ENCODE results near the gene TEX261.

Gene TEX261

DNA sequence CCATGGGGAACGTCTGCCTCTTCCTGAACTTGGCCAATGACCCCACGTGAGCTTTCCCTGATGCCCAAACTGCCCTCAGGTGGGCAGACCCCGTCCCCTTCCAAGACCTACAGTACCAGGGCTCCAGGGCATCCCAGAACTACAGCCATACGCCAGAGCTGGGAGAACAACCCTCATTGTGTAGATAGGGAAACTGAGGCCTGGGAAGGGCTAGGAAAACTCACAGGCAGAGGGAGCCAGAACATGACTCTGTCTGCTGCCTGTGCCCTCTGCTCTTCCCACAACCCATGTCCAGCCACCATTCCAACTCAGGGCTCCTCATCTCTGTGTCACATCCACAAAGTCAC is 33.1 kb downstream of the TEX261 start:
- Mint-ChIP-seq H3K27ac (no peak overlapping the region), H3K27me3 (peaks cover 45% of the 10 kb centered on the region)

DNA sequence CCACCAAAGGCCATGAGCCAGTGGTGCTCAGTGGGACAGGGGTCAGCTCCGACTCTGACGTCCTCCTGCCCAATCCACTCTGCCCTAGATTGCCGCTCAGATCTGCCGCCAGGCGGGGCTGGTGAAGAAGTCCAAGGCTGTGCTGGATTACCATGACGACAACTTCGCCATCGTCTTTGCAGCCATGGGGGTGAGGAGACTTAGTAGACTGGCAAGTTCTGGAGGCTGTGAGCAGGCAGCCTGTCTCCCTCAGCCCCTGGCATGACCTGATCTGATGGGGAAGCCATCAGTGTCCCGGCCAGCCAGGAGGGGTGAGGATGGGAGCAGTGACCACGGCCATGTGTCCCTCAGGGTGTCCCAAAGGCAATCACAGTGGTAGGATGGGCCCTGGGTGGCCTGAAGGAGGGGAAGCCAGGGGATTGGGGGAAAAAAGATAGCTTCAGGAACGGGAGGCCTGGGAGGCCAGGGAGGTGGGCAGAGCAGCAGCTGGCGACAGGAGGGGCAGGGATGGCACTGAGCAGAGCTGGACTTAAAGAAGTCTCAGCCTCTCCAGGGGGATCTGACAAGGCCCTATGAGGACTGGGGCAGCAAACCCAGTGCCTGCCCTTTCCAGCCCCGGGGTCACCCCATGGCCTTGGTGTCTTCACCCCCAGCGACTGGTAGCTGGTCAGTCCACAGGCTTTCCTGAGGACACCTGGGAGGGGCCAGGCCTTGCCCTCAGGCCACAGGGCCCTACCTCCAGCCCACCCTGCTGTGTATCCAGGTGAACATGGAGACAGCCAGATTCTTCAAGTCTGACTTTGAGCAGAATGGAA is 33.6 kb downstream of the TEX261 start:
- Mint-ChIP-seq H3K4me3 (no peak overlapping the region), H3K27me3 (peaks cover 48% of the 10 kb centered on the region), H3K27ac (no peak overlapping the region), H3K9me3 (no peaks in the 10 kb centered on the region), H3K4me1 (ENCODE audit: low read depth) (peaks cover 10% of the 10 kb centered on the region), H3K36me3 (ENCODE audit: low read depth) (no peaks in the 10 kb centered on the region)
- peak; percentile 25 for DNase-seq

More for the DNA sequence above, 33.1 kb downstream of the TEX261 start:
- H3K4me3 Mint-ChIP-seq, result no peak overlapping the region
- no peak for DNase-seq
- no peaks in the 10 kb centered on the region for H3K36me3 Mint-ChIP-seq (ENCODE audit: low read depth)
- H3K4me1 Mint-ChIP-seq (ENCODE audit: low read depth), result peaks cover 10% of the 10 kb centered on the region
- H3K9me3 Mint-ChIP-seq, result no peaks in the 10 kb centered on the region

DNA sequence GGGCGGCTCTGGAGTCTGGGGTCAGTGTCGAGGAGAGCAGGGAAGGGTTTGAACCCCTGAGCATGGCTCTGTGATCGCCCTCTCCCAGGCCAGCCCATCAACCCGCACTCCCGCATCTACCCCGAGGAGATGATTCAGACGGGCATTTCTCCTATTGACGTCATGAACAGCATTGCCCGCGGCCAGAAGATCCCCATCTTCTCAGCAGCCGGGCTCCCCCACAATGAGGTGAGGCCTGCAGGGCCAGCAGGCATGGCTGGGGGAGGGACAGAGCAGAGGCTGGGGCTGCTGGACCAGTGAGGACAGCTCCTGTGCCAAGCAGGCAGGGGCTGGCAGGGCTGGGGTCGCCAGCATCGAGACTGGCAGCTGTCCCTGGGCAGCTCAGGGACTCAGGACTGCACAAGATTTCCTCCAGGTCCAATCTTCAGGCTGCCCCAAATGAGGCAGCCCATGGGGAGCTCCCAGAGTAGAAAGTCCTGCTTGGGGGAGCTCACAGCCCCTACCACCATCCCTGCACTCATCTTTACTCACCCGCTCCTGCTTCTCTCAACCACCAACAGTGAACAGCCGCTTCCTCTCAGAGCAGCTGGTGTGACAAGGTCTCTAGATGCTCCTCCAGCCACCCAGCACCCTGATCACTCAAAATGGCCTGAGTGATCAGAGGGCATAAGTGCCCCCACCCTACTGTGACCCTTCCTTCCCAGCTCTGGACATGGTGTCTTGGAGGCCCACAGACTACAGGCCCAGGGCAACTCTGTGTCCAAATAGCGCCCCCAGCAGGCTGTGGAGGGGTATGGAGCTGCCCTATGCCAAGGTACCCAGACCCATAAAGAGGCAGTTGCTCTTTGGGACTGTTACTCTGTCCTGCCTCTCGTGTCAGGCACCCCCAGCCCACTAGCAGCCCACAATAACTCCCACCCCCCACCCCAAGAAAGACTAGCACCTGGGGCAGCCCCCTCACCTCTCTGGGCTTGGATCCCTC is 34.5 kb downstream of the TEX261 start:
- Mint-ChIP-seq H3K4me1 (ENCODE audit: low read depth) (peaks cover 9% of the 10 kb centered on the region), H3K9me3 (no peaks in the 10 kb centered on the region), H3K4me3 (no peak overlapping the region), H3K27me3 (peaks cover 54% of the 10 kb centered on the region), H3K36me3 (ENCODE audit: low read depth) (no peaks in the 10 kb centered on the region), H3K27ac (no peak overlapping the region)
- DNase-seq, result peak; percentile 27

DNA sequence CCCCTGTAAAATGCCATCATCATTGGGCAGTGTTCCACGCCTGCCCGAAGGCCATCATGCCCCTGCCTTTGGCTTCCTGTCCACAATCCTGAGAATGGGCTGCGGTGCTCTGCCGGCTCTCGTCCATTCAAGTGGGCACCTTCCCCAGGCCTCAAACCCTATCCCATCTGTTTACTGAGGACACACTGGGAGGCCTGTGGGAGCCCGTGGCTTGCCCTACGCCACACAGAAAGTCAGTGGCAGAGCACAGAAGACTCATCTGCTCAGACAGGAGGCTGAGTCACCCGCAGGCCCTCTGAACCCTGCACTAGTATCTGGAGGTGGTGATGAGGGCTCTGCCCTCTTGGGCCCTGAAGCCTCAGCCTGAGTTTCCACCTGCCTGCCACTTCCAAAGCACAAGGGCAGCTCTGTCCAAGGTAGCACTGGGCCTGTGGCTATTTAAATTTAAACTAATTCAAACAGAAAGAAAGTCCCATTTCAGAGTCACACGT is 35.4 kb downstream of the TEX261 start:
- DNase-seq, result peak; percentile 22
- Mint-ChIP-seq H3K4me3 (no peak overlapping the region), H3K4me1 (ENCODE audit: low read depth) (peaks cover 2% of the 10 kb centered on the region), H3K9me3 (no peaks in the 10 kb centered on the region), H3K27me3 (peaks cover 56% of the 10 kb centered on the region), H3K27ac (no peak overlapping the region), H3K36me3 (ENCODE audit: low read depth) (no peaks in the 10 kb centered on the region)

DNA sequence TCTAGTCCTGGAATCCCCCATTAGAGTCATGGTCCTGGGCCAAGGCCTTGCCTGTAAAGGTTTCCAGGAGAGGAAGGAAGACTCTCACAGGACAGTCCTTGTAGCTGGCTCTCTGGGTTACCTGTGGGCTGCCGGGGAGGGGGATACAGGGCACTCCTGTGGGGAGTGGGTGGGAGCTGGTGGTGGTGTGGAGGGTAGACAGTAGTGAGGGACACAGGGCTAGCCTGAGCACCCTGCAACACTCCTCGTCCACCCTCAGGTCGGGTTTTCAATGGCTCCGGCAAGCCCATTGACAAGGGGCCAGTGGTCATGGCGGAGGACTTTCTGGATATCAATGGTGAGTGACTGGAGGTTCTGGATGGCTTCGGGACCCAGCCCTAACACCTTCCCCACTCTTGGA is 35.9 kb downstream of the TEX261 start:
- Mint-ChIP-seq H3K9me3 (no peaks in the 10 kb centered on the region), H3K27me3 (peaks cover 51% of the 10 kb centered on the region), H3K4me1 (ENCODE audit: low read depth) (peaks cover 2% of the 10 kb centered on the region), H3K36me3 (ENCODE audit: low read depth) (no peaks in the 10 kb centered on the region), H3K4me3 (no peak overlapping the region), H3K27ac (no peak overlapping the region)
- DNase-seq, result peak; percentile 17

DNA sequence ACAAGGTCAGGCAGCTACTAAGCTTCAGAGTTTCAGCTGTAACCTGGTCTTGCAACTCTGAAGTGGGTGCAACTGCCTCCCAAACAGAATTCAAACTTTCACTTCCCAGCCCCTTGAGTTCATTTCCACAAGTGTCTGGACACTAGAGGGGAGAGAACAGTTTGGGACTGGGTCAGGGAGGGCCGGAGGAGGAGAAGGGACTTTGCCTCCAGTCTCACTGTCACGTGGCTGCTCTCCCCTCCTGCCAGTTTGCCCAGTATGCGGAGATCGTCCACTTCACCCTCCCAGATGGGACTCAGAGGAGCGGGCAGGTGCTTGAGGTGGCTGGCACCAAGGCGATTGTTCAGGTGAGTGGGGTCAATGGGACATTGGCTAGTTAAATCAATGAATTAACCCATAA is 36.9 kb downstream of the TEX261 start:
- Mint-ChIP-seq H3K27me3 (peaks cover 41% of the 10 kb centered on the region), H3K36me3 (ENCODE audit: low read depth) (no peaks in the 10 kb centered on the region), H3K9me3 (no peaks in the 10 kb centered on the region), H3K4me3 (no peak overlapping the region), H3K27ac (no peak overlapping the region), H3K4me1 (ENCODE audit: low read depth) (peaks cover 2% of the 10 kb centered on the region)
- no peak for DNase-seq

DNA sequence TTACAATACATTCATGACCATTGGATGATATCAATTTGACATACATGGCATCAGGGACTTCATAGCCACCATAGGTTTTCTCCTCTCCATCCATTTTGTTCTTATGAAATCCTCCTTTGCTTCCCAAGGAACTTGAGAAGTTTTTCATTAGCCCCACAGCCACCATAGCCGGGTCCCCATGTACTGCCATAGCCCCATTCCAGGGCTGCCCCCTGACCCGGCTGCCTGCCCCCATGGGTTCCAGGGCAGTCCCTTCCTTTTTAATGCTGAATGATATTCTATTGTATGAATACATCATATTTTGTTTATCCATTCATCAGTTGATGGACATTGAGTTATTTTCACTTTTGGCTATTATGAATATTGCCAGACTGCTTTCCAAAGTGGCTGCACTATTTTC is 38.5 kb downstream of the TEX261 start:
- Mint-ChIP-seq H3K4me1 (ENCODE audit: low read depth) (peaks cover 2% of the 10 kb centered on the region), H3K9me3 (no peaks in the 10 kb centered on the region), H3K27ac (no peak overlapping the region), H3K4me3 (no peak overlapping the region), H3K36me3 (ENCODE audit: low read depth) (no peaks in the 10 kb centered on the region), H3K27me3 (peaks cover 36% of the 10 kb centered on the region)
- DNase-seq, result no peak

DNA sequence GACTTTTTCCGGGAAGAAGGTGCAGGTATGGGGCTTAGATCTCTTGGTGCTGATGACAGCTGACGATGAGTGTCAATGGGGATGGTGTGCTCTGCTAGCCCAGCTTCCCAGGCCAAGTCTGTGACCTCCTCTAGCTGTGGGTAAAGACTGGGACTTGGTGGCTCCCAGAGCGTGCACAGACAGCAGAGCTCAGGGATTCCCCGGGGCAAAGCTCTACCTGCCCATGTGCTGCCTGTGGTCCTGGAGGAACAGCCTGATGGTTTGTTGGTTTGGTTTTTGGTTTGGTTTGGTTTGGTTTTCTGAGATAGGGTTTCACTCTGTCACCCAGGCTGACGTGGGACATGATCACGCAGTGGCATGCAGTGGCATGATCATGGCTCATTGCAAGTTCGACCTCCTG is 39.8 kb downstream of the TEX261 start:
- Mint-ChIP-seq H3K9me3 (no peaks in the 10 kb centered on the region), H3K4me1 (ENCODE audit: low read depth) (peaks cover 2% of the 10 kb centered on the region), H3K4me3 (no peak overlapping the region), H3K27ac (no peak overlapping the region), H3K27me3 (peaks cover 32% of the 10 kb centered on the region), H3K36me3 (ENCODE audit: low read depth) (no peaks in the 10 kb centered on the region)
- DNase-seq, result no peak

DNA sequence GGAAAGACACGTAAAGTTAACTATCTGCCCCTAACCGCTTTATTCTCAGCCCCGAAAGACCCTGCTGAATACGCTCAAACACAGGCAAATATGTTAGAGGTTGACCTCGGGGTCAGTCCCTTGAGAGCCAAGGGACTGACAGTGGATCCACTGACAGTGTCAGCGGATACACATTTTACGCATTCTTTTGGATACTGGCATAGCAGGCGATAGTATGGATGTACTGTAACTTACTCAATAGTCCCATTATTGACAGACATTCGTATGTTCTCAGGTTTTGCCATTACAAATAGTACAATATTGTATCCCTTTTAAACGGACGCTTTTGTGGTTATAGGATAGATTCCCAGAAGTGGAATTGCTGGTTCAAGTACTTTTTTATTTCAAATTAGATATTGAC is 45.6 kb downstream of the TEX261 start:
- DNase-seq, result no peak
- Mint-ChIP-seq H3K4me1 (ENCODE audit: low read depth) (peaks cover 16% of the 10 kb centered on the region), H3K27me3 (peaks cover 18% of the 10 kb centered on the region), H3K27ac (no peak overlapping the region), H3K9me3 (no peaks in the 10 kb centered on the region), H3K4me3 (no peak overlapping the region), H3K36me3 (ENCODE audit: low read depth) (no peaks in the 10 kb centered on the region)

DNA sequence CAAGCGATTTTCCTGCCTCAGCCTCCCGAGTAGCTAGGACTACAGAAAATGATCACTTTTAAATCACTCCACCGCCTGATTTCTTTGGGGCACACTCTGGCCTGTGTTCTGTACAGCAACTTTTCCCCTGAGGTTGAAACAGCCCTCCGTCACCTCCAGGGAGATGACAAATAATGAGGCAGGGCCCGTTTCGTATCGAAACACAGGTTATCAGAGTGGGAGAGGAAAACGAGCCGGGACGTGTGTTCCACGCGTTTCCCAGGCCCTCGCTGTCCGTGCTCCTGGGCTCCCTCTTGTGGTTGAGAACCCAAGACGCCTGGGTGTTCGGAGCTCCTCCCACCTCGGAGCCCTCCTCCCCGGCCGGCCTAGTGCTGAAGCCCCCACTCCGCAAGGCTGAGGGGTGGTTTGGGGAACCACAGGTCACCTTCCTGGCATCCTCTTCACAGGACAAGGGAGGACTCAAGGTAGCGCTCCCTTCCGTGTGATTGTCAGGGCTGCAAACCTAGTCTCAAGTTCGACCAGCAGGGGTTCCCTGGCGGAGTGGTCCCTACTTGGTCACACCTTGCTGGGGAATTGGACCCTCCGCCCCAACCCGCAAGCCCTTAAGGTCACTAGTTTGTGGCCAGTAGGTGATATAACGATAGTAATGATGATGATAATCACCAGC is 46.2 kb downstream of the TEX261 start:
- H3K27ac Mint-ChIP-seq, result peak overlapping the region; percentile 86
- H3K4me3 Mint-ChIP-seq, result peak overlapping the region; percentile 81
- H3K36me3 Mint-ChIP-seq (ENCODE audit: low read depth), result no peaks in the 10 kb centered on the region
- peaks cover 16% of the 10 kb centered on the region for H3K4me1 Mint-ChIP-seq (ENCODE audit: low read depth)
- no peaks in the 10 kb centered on the region for H3K9me3 Mint-ChIP-seq
- H3K27me3 Mint-ChIP-seq, result peaks cover 18% of the 10 kb centered on the region
- peak; percentile 85 for DNase-seq

DNA sequence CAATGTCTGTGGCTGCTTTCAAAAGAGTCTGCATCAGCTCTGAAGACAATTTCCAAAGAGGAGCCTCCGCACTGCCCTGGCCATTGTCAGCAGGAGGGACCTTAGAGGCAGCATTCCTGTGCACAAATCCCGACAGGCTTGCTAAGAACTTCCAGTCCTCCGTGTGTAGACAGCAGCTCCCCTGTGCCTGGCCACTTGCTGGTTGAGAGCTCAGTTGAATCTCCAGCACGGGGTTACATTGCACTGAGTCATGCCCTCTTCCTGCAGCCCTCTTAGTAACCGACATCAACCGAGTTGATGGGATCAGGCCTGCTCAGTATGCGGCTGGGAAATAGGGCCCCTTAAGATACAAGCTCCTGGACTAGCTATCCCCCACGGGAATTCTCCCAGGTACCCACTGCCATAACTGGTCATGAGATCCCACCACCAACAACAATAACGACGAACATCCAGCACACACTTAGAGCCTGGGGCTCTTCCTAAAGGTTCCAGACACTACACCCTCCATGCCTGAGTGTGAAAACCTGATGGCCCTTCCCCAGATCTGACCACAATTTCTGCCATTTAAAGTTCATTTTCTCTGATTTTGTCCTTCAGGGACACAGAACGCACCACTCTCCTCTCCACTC is 47.0 kb downstream of the TEX261 start:
- Mint-ChIP-seq H3K9me3 (no peaks in the 10 kb centered on the region), H3K27me3 (peaks cover 18% of the 10 kb centered on the region), H3K36me3 (ENCODE audit: low read depth) (no peaks in the 10 kb centered on the region), H3K4me1 (ENCODE audit: low read depth) (peaks cover 16% of the 10 kb centered on the region), H3K4me3 (peak overlapping the region; percentile 81), H3K27ac (no peak overlapping the region)
- DNase-seq, result peak; percentile 34

DNA sequence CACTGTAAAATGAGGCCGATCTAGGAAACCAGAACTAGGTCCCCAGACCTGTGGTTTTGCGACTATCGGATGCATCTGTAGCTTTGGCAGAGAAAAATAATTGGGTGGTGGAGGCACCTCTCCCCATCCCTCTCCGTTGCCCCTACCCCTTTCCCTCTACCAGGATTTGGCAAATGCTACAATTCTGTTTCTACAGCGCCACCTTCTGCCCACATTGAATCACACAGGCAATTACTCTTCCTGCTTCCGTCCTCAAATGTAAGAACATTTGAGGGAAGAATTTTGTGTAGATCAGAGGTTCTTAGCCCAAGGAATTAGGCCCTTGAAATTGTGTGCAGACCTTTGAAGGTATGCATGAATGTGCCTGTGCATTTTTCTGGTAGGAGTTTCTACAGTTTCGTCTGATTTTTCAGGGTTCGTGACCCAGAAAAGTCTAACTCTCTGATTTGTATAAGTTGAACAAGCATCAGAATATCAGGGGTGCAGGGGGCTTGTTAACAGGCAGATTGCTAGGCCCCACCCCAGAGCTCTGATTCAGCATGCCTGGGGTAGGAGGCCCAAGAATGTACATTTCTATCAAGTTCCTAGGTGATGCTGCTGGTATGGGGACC is 47.7 kb downstream of the TEX261 start:
- Mint-ChIP-seq H3K27ac (no peak overlapping the region), H3K9me3 (no peaks in the 10 kb centered on the region), H3K4me1 (ENCODE audit: low read depth) (peaks cover 16% of the 10 kb centered on the region), H3K4me3 (no peak overlapping the region), H3K27me3 (peaks cover 18% of the 10 kb centered on the region), H3K36me3 (ENCODE audit: low read depth) (no peaks in the 10 kb centered on the region)
- DNase-seq, result peak; percentile 57

DNA sequence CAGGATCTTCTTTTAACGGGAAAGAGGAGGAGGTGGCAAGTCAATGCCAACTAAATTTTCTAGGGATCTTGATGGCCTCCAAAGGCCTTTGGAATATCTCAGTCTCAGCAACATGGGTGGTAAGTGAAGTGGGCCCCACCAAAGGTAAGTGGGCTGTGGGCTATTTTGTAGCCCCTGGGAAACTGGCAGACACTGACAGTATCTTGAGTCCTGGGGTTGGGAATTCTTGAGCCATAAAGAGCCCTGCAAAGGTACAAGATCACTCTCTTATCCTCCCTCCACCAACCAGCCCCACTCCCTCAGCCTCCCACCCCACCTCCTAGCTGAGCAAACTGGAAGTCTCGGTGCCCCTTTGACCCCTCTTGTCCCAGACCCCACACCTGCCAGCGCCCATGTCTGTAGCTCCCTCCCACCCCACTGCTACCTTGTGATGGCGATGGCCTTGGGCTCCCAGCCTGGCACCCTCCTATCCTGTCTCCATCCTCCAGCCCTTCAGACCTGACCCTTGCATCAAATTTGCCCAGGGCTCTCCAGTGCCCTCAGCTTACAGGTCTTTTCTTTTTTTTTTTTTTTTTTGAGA is 50.5 kb downstream of the TEX261 start:
- H3K27ac Mint-ChIP-seq, result no peak overlapping the region
- peak; percentile 18 for DNase-seq
- no peaks in the 10 kb centered on the region for H3K9me3 Mint-ChIP-seq
- no peaks in the 10 kb centered on the region for H3K36me3 Mint-ChIP-seq (ENCODE audit: low read depth)
- H3K27me3 Mint-ChIP-seq, result peaks cover 22% of the 10 kb centered on the region
- peaks cover 16% of the 10 kb centered on the region for H3K4me1 Mint-ChIP-seq (ENCODE audit: low read depth)
- no peak overlapping the region for H3K4me3 Mint-ChIP-seq
